Measurements from ENCODE around the gene EIF1AX.

The EIF1AX gene

GRCh38 chrX:20116087-20116576 is 25.5 kb downstream of the EIF1AX start:
- Histone ChIP-seq H3K27me3 (replicated peaks in 2 of 5; ENCODE audit: control insufficient read depth in 4 of 5, insufficient read depth in 5 of 5, low read length in 4 of 5) (peaks cover 0 to 54% (median 8%) of the 10 kb centered on the region in 5 experiments), H3K9me3 (ENCODE audit: control extremely low read depth in 1 of 5, control insufficient read depth in 4 of 5, insufficient read depth in 2 of 5, low read depth in 1 of 5, low read length in 4 of 5) (peaks cover 0 to 12% (median 0%) of the 10 kb centered on the region in 5 experiments), H3K4me3 (ENCODE audit: control insufficient read depth in 1 of 7, extremely low read depth in 1 of 7, insufficient read depth in 4 of 7, low read depth in 2 of 7, low read length in 6 of 7) (peak overlapping the region in 6 of 7 experiments; percentile 32 to 64 (median 46)), H3K27ac (ENCODE audit: insufficient read depth in 1 of 2, low read depth in 1 of 2, low read length in 2 of 2, poor library complexity in 1 of 2, severe bottlenecking in 2 of 2) (no peak overlapping the region), H3K4me1 (ENCODE audit: control extremely low read depth in 1 of 4, control insufficient read depth in 4 of 4, insufficient read depth in 4 of 4, low read length in 3 of 4) (peaks cover 0 to 22% (median 11%) of the 10 kb centered on the region in 4 experiments), H3K36me3 (ENCODE audit: control insufficient read depth in 4 of 4, insufficient read depth in 4 of 4, low read length in 3 of 4) (no peaks in the 10 kb centered on the region)
- POLR2A ChIA-PET: no interaction called here
- WGBS (ENCODE audit: insufficient coverage): 19% methylated on average over 34 of the region's 47 CpGs
- CTCF ChIA-PET: no interaction called here
- DNase-seq: peak in 1 of 3 donors; percentile 26

GRCh38 chrX:20112022-20112774 is 29.4 kb downstream of the EIF1AX start:
- H3K27ac ChIP-seq (ENCODE audit: insufficient read depth in 1 of 2, low read depth in 1 of 2, low read length in 2 of 2, poor library complexity in 1 of 2, severe bottlenecking in 2 of 2): no peak overlapping the region
- POLR2A ChIA-PET: no interaction called here
- no peak overlapping the region for H3K4me3 ChIP-seq (ENCODE audit: control insufficient read depth in 1 of 7, extremely low read depth in 1 of 7, insufficient read depth in 4 of 7, low read depth in 2 of 7, low read length in 6 of 7)
- peaks cover 0 to 8% (median 0%) of the 10 kb centered on the region in 5 experiments for H3K9me3 ChIP-seq (ENCODE audit: control extremely low read depth in 1 of 5, control insufficient read depth in 4 of 5, insufficient read depth in 2 of 5, low read depth in 1 of 5, low read length in 4 of 5)
- CTCF ChIA-PET: no interaction called here
- H3K27me3 ChIP-seq (replicated peaks in 2 of 5; ENCODE audit: control insufficient read depth in 4 of 5, insufficient read depth in 5 of 5, low read length in 4 of 5): peaks cover 0 to 42% (median 4%) of the 10 kb centered on the region in 5 experiments
- no peaks in the 10 kb centered on the region for H3K36me3 ChIP-seq (ENCODE audit: control insufficient read depth in 4 of 4, insufficient read depth in 4 of 4, low read length in 3 of 4)
- peaks cover 0 to 22% (median 11%) of the 10 kb centered on the region in 4 experiments for H3K4me1 ChIP-seq (ENCODE audit: control extremely low read depth in 1 of 4, control insufficient read depth in 4 of 4, insufficient read depth in 4 of 4, low read length in 3 of 4)
- no peak for DNase-seq
- 94% methylated on average over 9 of the region's 14 CpGs for WGBS (ENCODE audit: insufficient coverage)

GRCh38 chrX:20111271-20111670 is 30.4 kb downstream of the EIF1AX start:
- 93% methylated on average over 8 of the region's 10 CpGs for WGBS (ENCODE audit: insufficient coverage)

GRCh38 chrX:20101934-20102581 is 39.6 kb downstream of the EIF1AX start:
- Histone ChIP-seq H3K4me3 (ENCODE audit: control insufficient read depth in 1 of 7, extremely low read depth in 1 of 7, insufficient read depth in 4 of 7, low read depth in 2 of 7, low read length in 6 of 7) (no peak overlapping the region), H3K9me3 (ENCODE audit: control extremely low read depth in 1 of 5, control insufficient read depth in 4 of 5, insufficient read depth in 2 of 5, low read depth in 1 of 5, low read length in 4 of 5) (no peaks in the 10 kb centered on the region), H3K27ac (ENCODE audit: insufficient read depth in 1 of 2, low read depth in 1 of 2, low read length in 2 of 2, poor library complexity in 1 of 2, severe bottlenecking in 2 of 2) (no peak overlapping the region), H3K4me1 (ENCODE audit: control extremely low read depth in 1 of 4, control insufficient read depth in 4 of 4, insufficient read depth in 4 of 4, low read length in 3 of 4) (no peaks in the 10 kb centered on the region), H3K27me3 (replicated peaks in 2 of 5; ENCODE audit: control insufficient read depth in 4 of 5, insufficient read depth in 5 of 5, low read length in 4 of 5) (peaks cover 0 to 22% (median 0%) of the 10 kb centered on the region in 5 experiments), H3K36me3 (ENCODE audit: control insufficient read depth in 4 of 4, insufficient read depth in 4 of 4, low read length in 3 of 4) (no peaks in the 10 kb centered on the region)
- DNase-seq: no peak
- CTCF ChIA-PET: interaction anchor here (1.0 to 1.1 kb wide), 2 partner anchors 16 to 39 kb away, joined by 3 to 4 read pairs; no protein-coding TSS in a partner anchor
- WGBS (ENCODE audit: insufficient coverage): 100% methylated on average over 1 of the region's 2 CpGs
- POLR2A ChIA-PET: no interaction called here

More at GRCh38 chrX:20111271-20111670, 30.4 kb downstream of the EIF1AX start:
- POLR2A ChIA-PET: no interaction called here
- Histone ChIP-seq H3K27me3 (replicated peaks in 2 of 5; ENCODE audit: control insufficient read depth in 4 of 5, insufficient read depth in 5 of 5, low read length in 4 of 5) (peaks cover 0 to 39% (median 0%) of the 10 kb centered on the region in 5 experiments), H3K4me3 (ENCODE audit: control insufficient read depth in 1 of 7, extremely low read depth in 1 of 7, insufficient read depth in 4 of 7, low read depth in 2 of 7, low read length in 6 of 7) (no peak overlapping the region), H3K4me1 (ENCODE audit: control extremely low read depth in 1 of 4, control insufficient read depth in 4 of 4, insufficient read depth in 4 of 4, low read length in 3 of 4) (peaks cover 0 to 13% (median 7%) of the 10 kb centered on the region in 4 experiments), H3K9me3 (ENCODE audit: control extremely low read depth in 1 of 5, control insufficient read depth in 4 of 5, insufficient read depth in 2 of 5, low read depth in 1 of 5, low read length in 4 of 5) (no peaks in the 10 kb centered on the region), H3K27ac (ENCODE audit: insufficient read depth in 1 of 2, low read depth in 1 of 2, low read length in 2 of 2, poor library complexity in 1 of 2, severe bottlenecking in 2 of 2) (no peak overlapping the region), H3K36me3 (ENCODE audit: control insufficient read depth in 4 of 4, insufficient read depth in 4 of 4, low read length in 3 of 4) (no peaks in the 10 kb centered on the region)
- CTCF ChIA-PET: no interaction called here
- DNase-seq: no peak

- no peaks in the 10 kb centered on the region for H3K36me3 ChIP-seq (ENCODE audit: control insufficient read depth in 4 of 4, insufficient read depth in 4 of 4, low read length in 3 of 4)
- WGBS (ENCODE audit: insufficient coverage): 83% methylated on average over 3 of the region's 3 CpGs
- peaks cover 0 to 19% (median 0%) of the 10 kb centered on the region in 5 experiments for H3K27me3 ChIP-seq (replicated peaks in 2 of 5; ENCODE audit: control insufficient read depth in 4 of 5, insufficient read depth in 5 of 5, low read length in 4 of 5)
- no peaks in the 10 kb centered on the region for H3K4me1 ChIP-seq (ENCODE audit: control extremely low read depth in 1 of 4, control insufficient read depth in 4 of 4, insufficient read depth in 4 of 4, low read length in 3 of 4)
- no peak overlapping the region for H3K27ac ChIP-seq (ENCODE audit: insufficient read depth in 1 of 2, low read depth in 1 of 2, low read length in 2 of 2, poor library complexity in 1 of 2, severe bottlenecking in 2 of 2)
- ChIA-PET CTCF (no interaction called here), POLR2A (interaction anchor here (0.6 kb wide), 1 partner anchor 29 kb away, joined by 3 read pairs; no protein-coding TSS in a partner anchor)
- H3K4me3 ChIP-seq (ENCODE audit: control insufficient read depth in 1 of 7, extremely low read depth in 1 of 7, insufficient read depth in 4 of 7, low read depth in 2 of 7, low read length in 6 of 7): no peak overlapping the region
- no peak for DNase-seq
- H3K9me3 ChIP-seq (ENCODE audit: control extremely low read depth in 1 of 5, control insufficient read depth in 4 of 5, insufficient read depth in 2 of 5, low read depth in 1 of 5, low read length in 4 of 5): peaks cover 0 to 1% (median 0%) of the 10 kb centered on the region in 5 experiments
Measured at GRCh38 chrX:20091499-20091898, 50.1 kb downstream of the EIF1AX start.

- DNase-seq: no peak
- 100% methylated on average over 1 of the region's 6 CpGs for WGBS (ENCODE audit: insufficient coverage)
Measured at GRCh38 chrX:20089845-20090244, 51.8 kb downstream of the EIF1AX start.

GRCh38 chrX:20080277-20080676 is 61.4 kb downstream of the EIF1AX start:
- Histone ChIP-seq H3K27me3 (replicated peaks in 2 of 5; ENCODE audit: control insufficient read depth in 4 of 5, insufficient read depth in 5 of 5, low read length in 4 of 5) (peaks cover 0 to 15% (median 0%) of the 10 kb centered on the region in 5 experiments), H3K27ac (ENCODE audit: insufficient read depth in 1 of 2, low read depth in 1 of 2, low read length in 2 of 2, poor library complexity in 1 of 2, severe bottlenecking in 2 of 2) (no peak overlapping the region), H3K4me1 (ENCODE audit: control extremely low read depth in 1 of 4, control insufficient read depth in 4 of 4, insufficient read depth in 4 of 4, low read length in 3 of 4) (no peaks in the 10 kb centered on the region), H3K36me3 (ENCODE audit: control insufficient read depth in 4 of 4, insufficient read depth in 4 of 4, low read length in 3 of 4) (no peaks in the 10 kb centered on the region), H3K4me3 (ENCODE audit: control insufficient read depth in 1 of 7, extremely low read depth in 1 of 7, insufficient read depth in 4 of 7, low read depth in 2 of 7, low read length in 6 of 7) (no peak overlapping the region), H3K9me3 (ENCODE audit: control extremely low read depth in 1 of 5, control insufficient read depth in 4 of 5, insufficient read depth in 2 of 5, low read depth in 1 of 5, low read length in 4 of 5) (no peaks in the 10 kb centered on the region)
- ChIA-PET POLR2A (no interaction called here), CTCF (interaction anchor here (0.7 to 1.6 kb wide), 4 partner anchors 10 to 175 kb away, joined by 3 to 4 read pairs (median 3); no protein-coding TSS in a partner anchor)
- no peak for DNase-seq
- 100% methylated on average over 1 of the region's 1 CpG for WGBS (ENCODE audit: insufficient coverage)

More at GRCh38 chrX:20089845-20090244, 51.8 kb downstream of the EIF1AX start:
- ChIA-PET CTCF (no interaction called here), POLR2A (no interaction called here)
- no peaks in the 10 kb centered on the region for H3K36me3 ChIP-seq (ENCODE audit: control insufficient read depth in 4 of 4, insufficient read depth in 4 of 4, low read length in 3 of 4)
- peaks cover 0 to 25% (median 0%) of the 10 kb centered on the region in 5 experiments for H3K27me3 ChIP-seq (replicated peaks in 2 of 5; ENCODE audit: control insufficient read depth in 4 of 5, insufficient read depth in 5 of 5, low read length in 4 of 5)
- no peak overlapping the region for H3K4me3 ChIP-seq (ENCODE audit: control insufficient read depth in 1 of 7, extremely low read depth in 1 of 7, insufficient read depth in 4 of 7, low read depth in 2 of 7, low read length in 6 of 7)
- H3K9me3 ChIP-seq (ENCODE audit: control extremely low read depth in 1 of 5, control insufficient read depth in 4 of 5, insufficient read depth in 2 of 5, low read depth in 1 of 5, low read length in 4 of 5): peaks cover 0 to 1% (median 0%) of the 10 kb centered on the region in 5 experiments
- no peak overlapping the region for H3K27ac ChIP-seq (ENCODE audit: insufficient read depth in 1 of 2, low read depth in 1 of 2, low read length in 2 of 2, poor library complexity in 1 of 2, severe bottlenecking in 2 of 2)
- H3K4me1 ChIP-seq (ENCODE audit: control extremely low read depth in 1 of 4, control insufficient read depth in 4 of 4, insufficient read depth in 4 of 4, low read length in 3 of 4): no peaks in the 10 kb centered on the region
